Hematopoietic multipotent progenitor cell treated with erythropoietin and hydrocortisone succinate and interleukin-3 and kit ligand, for 17 days (in vitro differentiated cells): ENCODE data around the gene CFAP298.

Source experiments
- DNase-seq: peaks from one replicate; pipeline ENCODE4 v3.0.0-alpha.2; 2015; ENCODE audit warnings: low spot score

Gene CFAP298

GRCh38 chr21:32599091-32599490 lies 13.1 kb downstream of the CFAP298 start:
- no peak for DNase-seq

- no peak for DNase-seq
Observed at GRCh38 chr21:32597205-32597604, 15.0 kb downstream of the CFAP298 start.

DNA sequence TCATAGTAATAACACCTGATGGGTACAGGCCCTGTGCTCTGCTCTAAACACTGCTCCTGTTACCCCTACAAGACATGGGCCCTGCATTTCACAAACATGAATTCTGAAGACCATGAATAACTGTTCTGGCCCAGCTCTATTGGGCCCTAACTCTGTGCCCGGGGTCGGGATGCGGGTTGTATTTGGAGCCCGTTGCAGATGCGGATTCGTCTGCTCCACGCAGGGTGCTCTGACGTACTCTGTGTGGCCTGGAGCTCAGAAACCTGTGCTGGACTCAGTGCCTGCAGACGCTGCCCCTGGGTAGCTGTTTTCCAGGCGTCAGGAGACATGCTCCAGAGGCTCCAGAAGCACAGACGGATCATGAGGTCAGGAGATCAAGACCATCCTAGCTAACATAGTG lies 16.7 kb downstream of the CFAP298 start:
- no peak for DNase-seq

DNA sequence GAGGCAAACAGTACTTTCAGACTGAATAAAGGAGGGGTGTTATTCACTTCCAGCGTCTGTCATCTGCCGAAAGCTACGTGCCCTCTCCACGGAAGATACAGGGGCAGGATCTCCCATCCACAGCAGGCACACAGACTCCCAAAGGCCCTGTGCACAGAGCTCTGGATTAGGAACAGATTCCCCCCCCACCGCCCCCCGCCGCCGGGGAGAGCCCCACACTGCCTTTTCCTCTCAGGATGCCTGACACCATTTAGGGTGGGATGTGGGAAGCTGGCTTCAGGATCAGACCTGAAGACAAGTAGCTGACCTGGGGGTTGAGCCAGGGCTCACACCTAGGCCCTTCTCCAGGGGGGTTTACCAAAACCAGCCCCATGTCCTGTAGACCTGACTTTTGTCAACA lies 18.5 kb downstream of the CFAP298 start:
- DNase-seq = no peak

DNA sequence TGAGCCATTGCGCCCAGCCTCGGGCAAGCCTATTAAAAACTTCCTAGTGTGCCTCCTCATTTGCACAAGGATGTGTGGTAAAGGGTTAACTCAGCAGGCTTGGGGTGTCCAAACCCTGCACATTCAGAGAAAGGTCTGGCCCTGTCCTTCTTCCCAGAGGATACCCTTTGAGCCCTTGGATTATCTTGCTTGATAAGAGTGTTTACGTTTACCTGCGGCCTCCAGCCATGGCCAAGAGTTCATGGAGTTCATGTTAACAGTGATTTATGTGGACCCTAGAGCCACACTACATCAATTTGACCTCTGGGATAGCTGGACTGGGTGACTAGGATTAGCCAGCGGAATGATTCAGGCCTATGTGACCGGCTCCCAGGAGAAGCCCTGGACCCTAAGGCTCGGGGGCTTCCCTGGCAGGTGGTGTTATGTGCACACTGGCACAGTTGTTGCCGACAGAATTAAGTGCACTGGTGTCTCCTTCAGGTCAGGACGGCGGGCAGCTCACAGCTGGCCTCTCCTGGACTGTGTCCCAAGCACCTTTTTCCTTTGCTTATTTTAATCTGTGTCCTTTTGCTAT lies 19.2 kb downstream of the CFAP298 start:
- no peak for DNase-seq

- no peak for DNase-seq
Observed at GRCh38 chr21:32590130-32590529, 22.0 kb downstream of the CFAP298 start.

DNA sequence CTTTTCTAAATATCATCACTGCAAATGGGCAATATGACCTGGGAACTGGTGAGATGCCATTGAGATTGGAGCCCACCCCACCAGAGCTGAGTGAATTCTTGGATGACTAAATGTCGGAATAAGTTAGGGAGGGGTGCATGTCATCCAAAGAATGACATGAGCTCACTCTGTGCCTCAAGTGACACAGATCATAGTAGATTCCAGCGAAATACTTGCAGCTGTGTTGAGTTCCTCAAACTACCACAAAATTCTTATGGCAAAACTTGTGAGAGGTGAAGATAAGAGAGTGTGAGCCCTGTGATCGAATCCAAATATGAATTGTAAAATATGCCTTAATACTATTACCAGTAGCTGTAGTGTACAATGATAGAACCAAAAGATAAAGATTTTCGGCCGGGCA lies 24.5 kb downstream of the CFAP298 start:
- DNase-seq = no peak

- DNase-seq = no peak
Observed at GRCh38 chr21:32587120-32587519, 25.1 kb downstream of the CFAP298 start.

DNA sequence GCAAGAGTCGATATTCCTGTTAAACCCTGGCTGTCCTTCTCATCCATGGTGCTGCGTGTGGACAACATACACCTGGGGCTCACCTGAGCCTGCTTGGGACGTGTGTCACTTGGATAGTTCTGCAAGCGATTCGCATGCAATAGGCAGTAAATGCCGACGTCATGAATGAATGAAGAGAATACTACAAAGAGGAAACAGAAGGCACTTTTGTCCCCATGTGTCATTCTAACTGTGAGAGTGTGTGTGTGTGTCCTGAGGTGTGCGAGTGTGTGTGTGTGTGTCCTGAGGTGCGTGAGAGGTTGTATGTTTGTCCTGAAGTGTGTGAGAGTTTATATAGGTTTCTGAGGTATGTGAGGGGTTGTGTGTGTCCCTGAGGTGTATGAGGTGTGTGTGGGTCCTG lies 26.2 kb downstream of the CFAP298 start:
- DNase-seq = no peak

GRCh38 chr21:32585042-32585710 lies 27.0 kb downstream of the CFAP298 start, which contains the start of gene TCP10L:
Gene TCP10L (minus strand): TSS chr21:32585523. CDS start chr21:32584304, 1,219 bp downstream.
- no peak for DNase-seq

DNA sequence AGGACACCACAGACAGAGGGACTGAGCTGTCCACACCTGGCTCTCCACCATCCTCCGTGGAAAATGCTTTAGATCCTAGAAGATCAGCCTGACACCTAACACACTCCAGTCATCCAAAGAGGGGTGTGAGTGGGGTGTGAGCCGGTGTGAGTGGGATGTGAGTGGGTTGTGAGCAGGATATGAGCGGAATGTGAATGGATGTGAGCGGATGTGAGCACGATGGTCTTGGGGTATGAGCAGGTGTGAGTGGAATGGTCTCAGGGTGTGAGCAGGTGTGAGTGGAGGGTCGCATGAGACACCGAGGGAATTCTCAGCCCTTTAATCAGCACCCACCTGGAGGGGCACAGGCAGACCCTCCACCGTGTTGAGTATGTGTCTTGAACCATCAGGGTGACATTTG lies 27.7 kb downstream of the CFAP298 start:
- no peak for DNase-seq

DNA sequence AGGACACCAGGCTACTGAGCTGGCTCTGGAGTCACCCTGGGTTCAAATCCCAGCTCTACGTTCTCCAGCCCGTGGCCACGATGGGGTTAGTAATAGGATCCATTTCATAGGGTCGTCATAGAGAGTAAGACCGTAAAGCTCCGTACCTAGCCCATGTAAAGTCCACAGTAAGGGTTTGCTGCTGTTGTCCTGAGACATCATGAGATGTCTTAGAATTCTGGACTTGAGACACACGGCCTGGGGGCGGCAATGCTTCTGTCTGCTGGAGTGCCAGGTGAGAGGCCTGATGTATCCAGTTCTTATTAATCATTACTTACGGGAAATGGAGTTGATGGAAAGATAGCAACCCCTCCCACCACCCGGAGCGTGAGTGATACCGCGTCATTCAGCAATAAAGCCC lies 30.4 kb downstream of the CFAP298 start:
- DNase-seq = no peak

GRCh38 chr21:32580949-32581348 lies 31.2 kb downstream of the CFAP298 start:
- no peak for DNase-seq

GRCh38 chr21:32578107-32578691 lies 34.0 kb downstream of the CFAP298 start:
- no peak for DNase-seq

DNA sequence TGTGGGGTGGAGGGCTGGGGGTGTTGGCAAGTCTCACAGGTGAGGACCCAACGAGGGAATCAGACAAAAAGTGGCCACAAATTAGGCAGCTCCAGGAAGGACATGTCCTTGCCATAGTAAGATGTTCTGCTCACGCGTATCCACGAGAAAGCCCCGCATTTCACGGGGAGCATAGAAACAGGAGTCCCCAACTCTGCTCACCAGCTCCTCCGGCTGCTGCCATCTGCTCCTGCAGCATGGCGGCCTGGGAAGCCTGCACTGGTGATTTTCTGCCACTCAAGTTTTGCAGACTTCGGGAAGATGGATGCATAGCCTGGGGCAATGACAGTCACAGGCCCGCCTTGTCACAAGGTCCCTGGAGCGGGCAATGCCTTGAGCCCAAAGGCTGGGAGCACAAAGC lies 36.2 kb downstream of the CFAP298 start:
- DNase-seq = no peak

DNA sequence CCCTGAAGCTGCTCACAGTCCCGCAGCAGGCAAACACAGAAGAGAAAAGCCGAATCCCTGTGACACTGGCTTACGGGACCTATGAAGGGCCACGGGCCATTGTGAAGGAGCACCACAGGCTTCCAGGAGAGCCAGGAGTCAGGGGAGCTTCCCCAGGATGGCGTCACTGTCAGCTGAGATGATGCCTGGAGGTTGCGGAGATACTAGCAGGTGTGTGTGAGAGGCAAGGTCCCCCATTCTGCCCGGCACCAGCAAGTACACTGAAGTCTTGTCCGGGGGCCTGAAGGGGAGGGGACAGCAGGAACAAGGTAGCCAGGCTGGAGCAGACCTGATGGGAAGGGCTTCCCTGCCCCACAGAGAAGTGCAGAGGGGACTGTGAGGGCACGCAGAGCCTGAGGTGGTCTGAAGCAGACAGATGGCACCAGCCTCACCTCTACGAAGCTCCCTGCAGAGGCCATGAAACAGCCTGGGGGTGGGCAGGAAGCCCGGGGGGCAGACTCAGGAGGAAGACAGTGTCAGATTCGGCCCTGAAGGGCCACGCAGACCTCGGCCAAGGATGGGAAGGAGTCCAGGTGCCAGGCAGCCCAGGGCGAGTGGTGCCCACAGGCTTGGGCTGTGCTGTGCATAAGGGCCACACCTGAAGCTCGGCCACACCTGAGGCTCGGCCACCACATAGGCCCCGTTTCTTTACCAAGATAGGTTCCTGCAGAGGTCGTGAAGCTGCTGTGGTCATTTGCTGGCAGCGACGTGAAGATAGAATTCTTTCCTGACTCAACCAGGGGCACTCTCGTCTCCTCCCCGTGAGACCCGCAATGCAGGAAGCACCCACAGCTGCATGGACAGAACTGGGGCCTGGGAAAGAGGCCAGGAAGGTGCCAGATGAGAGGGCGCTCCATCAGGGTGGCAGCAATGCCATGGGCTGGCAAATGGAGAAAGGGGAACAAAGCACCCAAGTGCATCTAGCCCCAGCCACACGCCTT lies 36.9 kb downstream of the CFAP298 start:
- no peak for DNase-seq

DNA sequence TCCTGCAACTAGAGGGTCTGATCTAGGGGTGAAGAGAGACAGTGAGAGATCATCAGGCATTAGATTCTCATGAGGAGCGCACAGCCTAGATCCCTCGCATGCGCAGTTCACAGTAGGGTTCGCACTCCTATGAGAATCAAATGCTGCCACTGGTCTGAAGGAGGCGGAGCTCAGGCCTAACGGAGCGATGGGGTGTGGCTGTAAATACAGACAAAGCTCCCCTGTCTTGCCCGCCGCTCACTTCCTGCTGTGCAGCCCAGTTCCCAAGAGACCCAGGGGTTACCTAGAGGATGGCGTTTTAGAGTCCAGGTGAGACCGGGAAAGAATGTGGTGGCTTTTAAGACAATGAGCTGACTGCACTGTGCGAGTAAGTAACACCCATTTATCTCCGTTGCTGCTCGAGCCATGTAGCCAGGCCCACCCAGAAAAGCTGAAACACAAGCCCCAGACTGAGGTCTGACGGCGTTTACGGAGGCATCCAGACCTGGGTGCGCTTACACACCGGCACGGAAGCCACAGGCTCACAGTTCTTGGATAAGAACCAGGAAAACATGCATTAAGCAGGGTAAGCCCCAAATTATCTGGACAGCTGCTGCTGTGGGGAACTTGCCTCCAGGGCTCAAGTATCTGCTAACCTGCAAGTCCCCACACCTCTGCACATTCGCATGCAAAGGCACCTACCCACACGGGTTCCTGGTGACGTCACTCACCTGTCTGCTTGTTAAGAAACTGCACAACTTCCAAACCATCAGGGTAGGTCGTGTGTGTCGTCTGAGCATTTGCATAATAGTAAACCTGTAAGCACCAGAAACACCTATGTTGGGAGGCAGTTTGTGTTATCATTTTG lies 39.4 kb downstream of the CFAP298 start:
- DNase-seq = no peak

GRCh38 chr21:32570456-32570855 lies 41.7 kb downstream of the CFAP298 start:
- DNase-seq = no peak

- peak; percentile 84 for DNase-seq
Observed at GRCh38 chr21:32569261-32570230, 42.6 kb downstream of the CFAP298 start.

DNA sequence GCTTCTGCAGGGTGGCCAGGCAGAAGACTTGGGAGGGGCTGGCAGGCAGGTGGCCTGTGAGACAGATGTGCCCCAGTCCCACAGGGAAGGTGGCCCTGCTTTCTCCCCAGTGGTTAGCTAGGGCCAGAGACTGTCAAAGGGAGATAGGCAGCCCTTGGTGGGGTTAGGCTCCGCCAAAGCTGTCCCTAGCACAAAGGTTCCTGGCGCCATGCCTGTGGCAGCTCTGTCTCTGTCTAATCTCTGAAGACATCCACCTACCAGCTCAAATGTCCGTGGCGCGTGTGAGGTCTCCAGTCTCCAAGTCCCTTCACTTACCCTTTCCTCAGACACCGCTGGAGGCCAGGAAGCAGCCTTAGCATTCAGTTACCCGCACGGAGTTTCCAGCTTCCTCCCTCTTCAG lies 44.6 kb downstream of the CFAP298 start:
- DNase-seq = peak; percentile 63
